HT1080 (cell line): Measurements from ENCODE around the gene UBAP1. TPM values are rescaled to one million over a fixed set of nuclear protein-coding genes. Genes with fewer than 3 reads are reported as not detected.
"Not testable (repeated sequence)": the region's sequence is repeated elsewhere in the genome, so short reads cannot be mapped to it uniquely, and the experiment has no call there.

Experiments used
- DNase-seq: peaks from one replicate; pipeline ENCODE4 v3.0.0-alpha.2; 2015; ENCODE audit warnings: low read depth
- total RNA-seq: library from RNA; depleted of rRNA; stranded (reverse); fragments of >200 nt; shearing (Covaris generic); gene quantifications from 2 replicates; pipeline ENCODE4 v1.2.3, GENCODE V29; 2014

UBAP1 gene
- total RNA-seq, 1 experiment from 2014 or later, result 28.5 TPM

- DNase-seq, result no peak
Observed at GRCh38 chr9:34224349-34224748, 45.5 kb downstream of the UBAP1 start.

GRCh38 chr9:34226144-34226760, 47.4 kb downstream of the UBAP1 start:
- not testable (repeated sequence) for DNase-seq

DNA sequence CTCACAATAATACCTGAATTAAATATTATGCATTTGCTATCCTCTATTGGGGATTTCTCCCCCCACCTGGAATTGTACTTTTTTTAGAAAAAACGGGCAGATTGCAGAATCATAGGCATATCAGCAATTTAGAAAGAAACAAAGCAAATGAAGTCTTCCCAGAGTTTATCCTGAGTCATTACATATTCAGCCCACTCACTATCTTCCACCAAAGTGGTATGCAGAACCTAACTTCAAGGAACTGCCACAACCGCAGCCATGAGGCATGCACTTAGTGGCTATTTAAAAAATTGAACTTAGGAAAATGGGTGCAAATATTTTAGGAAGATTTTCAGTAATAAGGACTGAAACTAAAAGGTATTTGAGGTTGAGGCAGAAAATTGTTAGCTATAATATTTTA, 48.6 kb downstream of the UBAP1 start:
- DNase-seq, result no peak

GRCh38 chr9:34230556-34230955, 51.7 kb downstream of the UBAP1 start:
- DNase-seq, result no peak

DNA sequence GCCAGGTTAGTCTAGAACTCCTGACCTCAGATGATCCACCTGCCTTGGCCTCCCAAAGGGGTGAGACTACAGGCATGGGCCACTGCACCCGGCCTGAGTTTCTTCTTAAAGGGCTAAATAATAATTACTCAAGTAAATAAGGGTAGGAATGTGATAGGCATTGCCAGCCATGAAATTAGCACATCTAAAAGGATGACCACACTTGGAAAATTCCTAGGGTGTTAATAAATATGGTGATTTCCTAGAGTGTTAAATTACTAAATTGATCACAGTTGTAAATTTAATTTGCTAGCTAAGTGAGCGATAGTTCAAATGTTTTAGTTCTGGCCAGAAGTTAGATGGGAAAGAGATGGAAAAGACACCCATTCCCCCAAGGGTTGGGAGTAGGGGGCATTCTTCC, 53.4 kb downstream of the UBAP1 start:
- no peak for DNase-seq

DNA sequence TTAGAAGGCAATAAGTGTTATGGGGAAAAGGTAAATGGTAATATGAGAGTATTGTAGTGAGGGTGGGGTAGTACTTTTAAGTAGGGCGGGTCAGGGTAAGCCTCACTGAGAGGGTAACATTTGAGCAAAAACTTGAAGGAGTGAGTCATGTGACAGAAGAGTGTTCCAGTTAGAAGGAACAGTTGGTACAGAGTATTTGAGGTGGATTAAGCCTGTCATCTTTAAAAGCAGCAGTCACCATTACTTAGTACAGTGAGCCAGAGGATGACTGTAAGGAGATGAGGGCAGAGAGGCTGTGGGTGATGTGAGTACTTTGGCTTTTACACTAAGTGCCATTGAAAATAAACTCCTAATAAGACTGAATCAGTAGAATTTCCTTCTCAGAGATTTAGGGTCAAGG, 54.8 kb downstream of the UBAP1 start:
- DNase-seq, result no peak

DNA sequence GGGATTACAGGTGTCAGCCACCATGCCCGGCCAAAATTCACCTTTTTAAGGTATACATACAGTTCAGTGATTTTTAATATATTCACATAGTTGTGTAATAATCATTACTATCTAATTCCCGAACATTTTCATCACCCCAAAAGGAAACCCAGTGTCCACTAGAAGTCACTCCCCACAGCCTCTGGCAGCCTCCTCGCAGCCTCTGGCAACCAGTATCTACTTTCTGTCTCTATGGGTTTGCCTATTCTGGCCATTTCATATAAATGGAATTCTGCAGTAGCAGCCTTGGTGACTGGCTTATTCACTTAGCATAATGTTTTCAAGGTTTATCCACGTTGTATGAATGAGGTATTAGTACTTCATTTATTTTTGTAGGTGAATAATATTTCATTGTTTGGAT, 59.0 kb downstream of the UBAP1 start:
- DNase-seq, result no peak

- DNase-seq, result no peak
Observed at GRCh38 chr9:34240006-34240405, 61.2 kb downstream of the UBAP1 start.

- DNase-seq, result no peak
Observed at GRCh38 chr9:34242830-34243229, 64.0 kb downstream of the UBAP1 start.

GRCh38 chr9:34245212-34245611, 66.4 kb downstream of the UBAP1 start:
- DNase-seq, result not testable (repeated sequence)

DNA sequence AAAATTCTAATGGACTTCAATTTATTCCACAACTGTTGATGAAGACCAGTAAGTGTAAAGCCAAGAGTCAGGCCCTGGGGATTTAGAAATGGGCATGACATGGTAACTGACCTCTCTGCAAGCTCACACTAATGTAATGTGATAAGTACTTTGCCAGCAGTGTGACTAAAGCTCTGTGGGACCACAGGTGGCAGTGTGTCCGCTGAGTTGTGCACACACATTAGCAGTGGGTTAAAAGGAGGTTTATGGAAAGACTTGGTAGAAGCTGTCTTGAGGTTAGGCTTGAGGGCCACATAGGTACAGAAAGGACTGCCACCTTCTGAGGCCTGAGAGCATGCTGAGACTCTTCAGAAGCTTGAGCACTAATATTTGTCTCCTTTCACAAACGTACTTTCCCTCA, 67.6 kb downstream of the UBAP1 start:
- DNase-seq, result no peak

GRCh38 chr9:34247782-34248181, 68.9 kb downstream of the UBAP1 start:
- DNase-seq, result not testable (repeated sequence)

GRCh38 chr9:34249274-34249673, 70.4 kb downstream of the UBAP1 start:
- DNase-seq, result no peak

DNA sequence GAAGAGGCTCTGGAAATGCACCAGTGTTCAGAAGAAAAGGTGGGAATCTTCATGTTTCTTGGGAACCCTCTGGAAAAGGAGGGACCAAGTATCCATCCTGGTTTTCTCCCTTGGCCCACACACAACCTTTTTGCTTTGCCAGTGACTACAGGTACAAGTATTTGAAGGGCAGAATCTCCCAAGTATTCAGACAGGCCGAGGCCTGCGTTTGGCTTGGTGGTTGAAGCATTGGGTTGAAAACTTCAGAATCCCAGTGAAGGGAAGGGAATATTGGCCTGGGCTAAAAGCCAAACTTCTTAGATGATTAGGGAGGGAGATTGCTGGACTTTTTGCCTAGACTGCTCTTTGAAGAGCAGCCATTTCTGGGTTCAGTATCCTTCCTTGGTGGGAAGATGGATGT, 71.9 kb downstream of the UBAP1 start:
- no peak for DNase-seq

- no peak for DNase-seq
Observed at GRCh38 chr9:34252016-34252415, 73.2 kb downstream of the UBAP1 start.

DNA sequence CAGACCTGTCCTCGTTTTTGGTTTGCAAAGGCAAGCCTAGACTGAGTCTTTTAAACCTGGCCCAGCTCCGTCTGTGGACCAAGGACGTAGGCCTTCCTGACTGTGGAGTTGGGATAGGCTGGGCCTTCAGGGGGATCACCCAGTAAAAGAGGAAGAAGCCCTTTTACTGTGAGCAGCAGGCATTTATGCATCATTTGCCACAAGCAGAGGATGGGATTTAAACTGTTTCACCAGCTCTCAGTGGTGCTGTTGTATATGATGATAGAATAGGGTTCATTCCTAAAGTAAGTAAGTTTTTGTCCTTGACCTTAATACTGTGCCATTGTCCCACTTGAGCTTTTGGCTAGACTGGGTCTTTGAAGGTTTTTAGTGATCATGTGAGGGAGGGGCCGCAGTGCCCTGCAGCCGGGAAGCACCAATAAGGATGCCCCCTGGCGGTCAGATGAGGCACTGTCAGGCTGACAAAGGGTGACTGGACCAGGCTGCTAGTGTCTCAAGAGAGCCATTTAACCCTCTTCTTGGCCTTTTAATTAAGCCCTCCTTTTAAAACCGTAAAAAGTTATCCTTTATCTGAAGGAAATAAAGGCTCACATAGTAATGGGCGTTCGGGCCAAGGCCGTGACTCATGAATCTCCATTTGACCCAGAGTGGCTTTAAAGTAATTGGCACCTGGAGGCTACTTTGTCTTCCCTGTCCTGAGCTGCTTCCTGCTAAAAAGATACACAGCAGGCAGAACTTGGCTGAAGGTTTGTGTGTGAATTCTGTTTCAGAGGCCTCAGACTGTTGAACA, 74.0 kb downstream of the UBAP1 start:
- DNase-seq, result peak; percentile 62

DNA sequence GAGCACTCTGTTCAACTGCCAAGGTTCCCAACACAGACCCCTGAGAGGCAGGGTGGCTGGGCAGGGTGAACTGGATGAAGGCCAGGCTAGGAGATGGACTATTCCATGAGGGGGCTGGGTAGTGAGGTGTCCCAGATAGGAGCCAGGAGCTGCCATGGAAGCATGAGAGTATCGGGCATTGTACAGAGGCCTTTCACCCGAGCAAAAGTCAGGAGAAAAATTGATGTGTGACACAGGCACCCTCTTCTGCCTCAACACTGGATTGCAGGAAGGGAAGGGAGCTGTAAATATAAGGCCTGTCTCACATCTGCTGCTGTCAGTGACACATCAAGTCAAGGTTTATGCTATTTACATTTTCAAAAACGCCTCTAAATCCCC, 74.6 kb downstream of the UBAP1 start:
- peak; percentile 55 for DNase-seq

- peak; percentile 93 for DNase-seq
Observed at GRCh38 chr9:34254141-34254913, 75.5 kb downstream of the UBAP1 start.

GRCh38 chr9:34254966-34255825, 76.4 kb downstream of the UBAP1 start:
- DNase-seq, result peak; percentile 27

GRCh38 chr9:34256104-34256503, 77.3 kb downstream of the UBAP1 start:
- no peak for DNase-seq

DNA sequence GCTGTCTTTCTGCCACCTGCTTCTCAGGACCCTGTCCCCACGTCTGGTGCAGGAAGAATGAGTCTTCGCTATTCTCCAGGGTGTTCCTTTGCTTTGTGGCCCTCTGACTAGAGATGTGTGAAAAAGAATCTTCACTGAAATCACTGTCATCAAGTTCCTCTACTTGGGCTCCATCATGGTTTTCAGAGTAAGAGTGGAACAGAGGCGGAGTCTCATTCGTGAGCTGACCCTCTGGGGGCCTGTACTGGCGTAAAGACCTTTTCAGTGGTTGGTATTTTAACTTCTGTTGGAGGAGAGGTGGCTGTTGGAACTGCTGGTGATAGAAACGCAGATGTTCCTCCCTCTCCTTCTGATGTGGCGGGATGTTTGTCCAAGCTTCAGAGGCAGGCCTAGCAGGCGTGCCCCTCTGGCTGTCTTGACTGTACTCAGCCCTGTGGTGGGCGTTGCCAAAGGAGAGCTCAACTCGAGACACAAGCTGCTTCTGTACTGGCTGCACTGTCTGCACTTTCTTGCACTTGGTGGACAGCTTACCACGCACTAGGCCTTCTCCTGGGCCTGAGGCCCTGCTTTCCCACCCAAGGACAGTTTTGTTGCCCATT, 78.2 kb downstream of the UBAP1 start:
- DNase-seq, result no peak
